Measurements from ENCODE around the gene CFAP61. TPM values are rescaled to one million over a fixed set of nuclear protein-coding genes. Genes with fewer than 3 reads are reported as not detected.

Gene CFAP61
- polyA plus RNA-seq, 1 of the 3 experiments (the other 2 are of a cell fraction): 0.26 TPM

DNA sequence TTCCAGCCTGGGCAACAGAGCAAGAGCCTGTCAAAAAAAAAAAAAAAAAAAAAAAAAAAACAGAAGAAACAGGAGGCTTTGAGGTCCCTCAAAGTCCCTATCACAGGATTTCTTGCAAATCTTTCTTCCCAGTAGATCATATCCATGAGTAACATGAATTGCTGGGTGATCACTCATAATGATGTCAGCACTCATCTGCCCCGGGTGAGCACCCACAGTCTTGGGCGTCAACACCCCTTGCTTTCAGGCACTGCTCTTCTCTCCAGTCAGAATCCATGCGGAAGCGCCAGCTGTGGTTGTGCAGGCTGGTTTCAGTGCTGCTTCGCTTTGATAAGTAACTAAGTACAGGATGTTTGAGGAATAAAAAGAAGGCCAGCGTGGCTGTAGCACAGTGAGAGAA, 275.4 kb downstream of the CFAP61 start:
- no peaks in the 10 kb centered on the region for H3K36me3 ChIP-seq (replicated peaks in 1 of 2; ENCODE audit: control insufficient read depth in 1 of 2, insufficient read depth in 2 of 2, low read length in 1 of 2)
- H3K4me3 ChIP-seq (ENCODE audit: low read depth in 2 of 2, low read length in 1 of 2): no peak overlapping the region
- no peaks in the 10 kb centered on the region for H3F3A ChIP-seq (replicated peaks; ENCODE audit: insufficient read depth)
- ChIA-PET POLR2A (no interaction called here), CTCF (interaction anchor here (1.3 kb wide), 1 partner anchor 12 kb away, joined by 3 read pairs; no protein-coding TSS in a partner anchor)
- H3K9ac ChIP-seq: no peak overlapping the region
- H3K79me2 ChIP-seq (ENCODE audit: insufficient read depth): no peaks in the 10 kb centered on the region
- H3K9me3 ChIP-seq: no peaks in the 10 kb centered on the region
- no peaks in the 10 kb centered on the region for H3K4me1 ChIP-seq (ENCODE audit: control insufficient read depth in 1 of 2, insufficient read depth in 2 of 2, low read depth in 1 of 2, low read length in 1 of 2)
- no peak for DNase-seq
- H2AFZ ChIP-seq (ENCODE audit: low read depth): no peak overlapping the region
- H3K27me3 ChIP-seq (ENCODE audit: insufficient read depth): no peaks in the 10 kb centered on the region; the same call in 1 of the 2 replicates
- TF ChIP-seq, protein P1, sequence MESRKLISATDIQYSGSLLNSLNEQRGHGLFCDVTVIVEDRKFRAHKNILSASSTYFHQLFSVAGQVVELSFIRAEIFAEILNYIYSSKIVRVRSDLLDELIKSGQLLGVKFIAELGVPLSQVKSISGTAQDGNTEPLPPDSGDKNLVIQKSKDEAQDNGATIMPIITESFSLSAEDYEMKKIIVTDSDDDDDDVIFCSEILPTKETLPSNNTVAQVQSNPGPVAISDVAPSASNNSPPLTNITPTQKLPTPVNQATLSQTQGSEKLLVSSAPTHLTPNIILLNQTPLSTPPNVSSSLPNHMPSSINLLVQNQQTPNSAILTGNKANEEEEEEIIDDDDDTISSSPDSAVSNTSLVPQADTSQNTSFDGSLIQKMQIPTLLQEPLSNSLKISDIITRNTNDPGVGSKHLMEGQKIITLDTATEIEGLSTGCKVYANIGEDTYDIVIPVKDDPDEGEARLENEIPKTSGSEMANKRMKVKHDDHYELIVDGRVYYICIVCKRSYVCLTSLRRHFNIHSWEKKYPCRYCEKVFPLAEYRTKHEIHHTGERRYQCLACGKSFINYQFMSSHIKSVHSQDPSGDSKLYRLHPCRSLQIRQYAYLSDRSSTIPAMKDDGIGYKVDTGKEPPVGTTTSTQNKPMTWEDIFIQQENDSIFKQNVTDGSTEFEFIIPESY (IDR thresholded peaks at IDR 0.05; ENCODE audit: borderline replicate concordance, low read depth): no peak
- TF ChIP-seq ELF1 (IDR thresholded peaks at IDR 0.05): no peak
- TF ChIP-seq FOSL2 (IDR thresholded peaks at IDR 0.05; ENCODE audit: borderline replicate concordance, low read depth): no peak
- no peak for TF ChIP-seq JUND (IDR thresholded peaks at IDR 0.05)
- TF ChIP-seq, protein P2, sequence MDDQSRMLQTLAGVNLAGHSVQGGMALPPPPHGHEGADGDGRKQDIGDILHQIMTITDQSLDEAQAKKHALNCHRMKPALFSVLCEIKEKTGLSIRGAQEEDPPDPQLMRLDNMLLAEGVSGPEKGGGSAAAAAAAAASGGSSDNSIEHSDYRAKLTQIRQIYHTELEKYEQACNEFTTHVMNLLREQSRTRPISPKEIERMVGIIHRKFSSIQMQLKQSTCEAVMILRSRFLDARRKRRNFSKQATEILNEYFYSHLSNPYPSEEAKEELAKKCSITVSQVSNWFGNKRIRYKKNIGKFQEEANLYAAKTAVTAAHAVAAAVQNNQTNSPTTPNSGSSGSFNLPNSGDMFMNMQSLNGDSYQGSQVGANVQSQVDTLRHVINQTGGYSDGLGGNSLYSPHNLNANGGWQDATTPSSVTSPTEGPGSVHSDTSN (IDR thresholded peaks at IDR 0.05): no peak
- TF ChIP-seq GATA2 (CRISPR knock-in tag; IDR thresholded peaks at IDR 0.05): no peak
- no peak for TF ChIP-seq NRF1 (IDR thresholded peaks at IDR 0.05; ENCODE audit: low read depth, low read length)
- TF ChIP-seq, protein P3, sequence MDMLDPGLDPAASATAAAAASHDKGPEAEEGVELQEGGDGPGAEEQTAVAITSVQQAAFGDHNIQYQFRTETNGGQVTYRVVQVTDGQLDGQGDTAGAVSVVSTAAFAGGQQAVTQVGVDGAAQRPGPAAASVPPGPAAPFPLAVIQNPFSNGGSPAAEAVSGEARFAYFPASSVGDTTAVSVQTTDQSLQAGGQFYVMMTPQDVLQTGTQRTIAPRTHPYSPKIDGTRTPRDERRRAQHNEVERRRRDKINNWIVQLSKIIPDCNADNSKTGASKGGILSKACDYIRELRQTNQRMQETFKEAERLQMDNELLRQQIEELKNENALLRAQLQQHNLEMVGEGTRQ (IDR thresholded peaks at IDR 0.05; ENCODE audit: borderline replicate concordance, low read depth, low read length): no peak
- TF ChIP-seq SIN3A (IDR thresholded peaks at IDR 0.05; ENCODE audit: borderline replicate concordance, low read depth, low read length): no peak
- no peak for TF ChIP-seq RAD21 (IDR thresholded peaks at IDR 0.05; ENCODE audit: low read length)
- no peaks in the 10 kb centered on the region for H3K9me2 ChIP-seq
- no peak overlapping the region for H3K4me2 ChIP-seq
- 36% methylated on average over 6 of the region's 6 CpGs for WGBS (ENCODE audit: low lambda C conversion rate)
- no peaks in the 10 kb centered on the region for H4K20me1 ChIP-seq (ENCODE audit: insufficient read depth)
- no peak overlapping the region for H3K27ac ChIP-seq (ENCODE audit: low read depth in 2 of 2, low read length in 1 of 2)

DNA sequence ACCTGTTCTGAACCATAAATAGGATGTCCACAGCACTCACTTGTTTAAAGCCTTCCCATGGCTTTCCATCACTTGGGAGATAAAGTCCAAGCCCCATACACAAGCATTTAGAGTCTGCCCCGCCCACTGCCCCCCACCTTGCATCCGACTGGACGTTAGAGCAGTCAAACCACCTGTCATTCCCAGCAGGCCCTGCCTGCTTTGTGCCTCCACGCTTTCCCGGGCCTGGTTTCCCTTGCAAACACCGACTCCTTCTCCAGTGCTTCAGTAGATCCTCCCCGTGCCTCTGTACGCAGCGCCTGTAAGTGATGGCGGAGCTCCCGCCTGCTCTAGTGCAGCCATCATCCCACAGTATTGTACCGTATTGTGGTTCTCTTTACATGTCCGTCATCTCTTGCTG, 277.2 kb downstream of the CFAP61 start:
- no peaks in the 10 kb centered on the region for H3K79me2 ChIP-seq (ENCODE audit: insufficient read depth)
- no peak for DNase-seq
- no peak overlapping the region for H3K9ac ChIP-seq
- no peaks in the 10 kb centered on the region for H3F3A ChIP-seq (replicated peaks; ENCODE audit: insufficient read depth)
- H3K9me3 ChIP-seq: no peaks in the 10 kb centered on the region
- H3K9me2 ChIP-seq: no peaks in the 10 kb centered on the region
- POLR2A ChIA-PET: no interaction called here
- H3K4me3 ChIP-seq (ENCODE audit: low read depth in 2 of 2, low read length in 1 of 2): no peak overlapping the region
- H2AFZ ChIP-seq (ENCODE audit: low read depth): no peak overlapping the region
- H3K4me2 ChIP-seq: no peak overlapping the region
- WGBS (ENCODE audit: low lambda C conversion rate): 55% methylated on average over 13 of the region's 13 CpGs
- CTCF ChIA-PET: no interaction called here
- no peaks in the 10 kb centered on the region; the same call in 1 of the 2 replicates for H3K27me3 ChIP-seq (ENCODE audit: insufficient read depth)
- H3K4me1 ChIP-seq (ENCODE audit: control insufficient read depth in 1 of 2, insufficient read depth in 2 of 2, low read depth in 1 of 2, low read length in 1 of 2): no peaks in the 10 kb centered on the region
- H3K36me3 ChIP-seq (replicated peaks in 1 of 2; ENCODE audit: control insufficient read depth in 1 of 2, insufficient read depth in 2 of 2, low read length in 1 of 2): no peaks in the 10 kb centered on the region
- no peak overlapping the region for H3K27ac ChIP-seq (ENCODE audit: low read depth in 2 of 2, low read length in 1 of 2)
- H4K20me1 ChIP-seq (ENCODE audit: insufficient read depth): no peaks in the 10 kb centered on the region
- no peak for TF ChIP-seq TCF12 (IDR thresholded peaks at IDR 0.05)
- no peak for TF ChIP-seq RXRA (IDR thresholded peaks at IDR 0.05; ENCODE audit: borderline replicate concordance, low read depth)
- no peak for TF ChIP-seq EZH2phosphoT487 (IDR thresholded peaks at IDR 0.05; ENCODE audit: borderline replicate concordance, low read depth)
- no peak for TF ChIP-seq MXI1 (IDR thresholded peaks at IDR 0.05; ENCODE audit: low read depth, low read length)
- TF ChIP-seq, protein P4, sequence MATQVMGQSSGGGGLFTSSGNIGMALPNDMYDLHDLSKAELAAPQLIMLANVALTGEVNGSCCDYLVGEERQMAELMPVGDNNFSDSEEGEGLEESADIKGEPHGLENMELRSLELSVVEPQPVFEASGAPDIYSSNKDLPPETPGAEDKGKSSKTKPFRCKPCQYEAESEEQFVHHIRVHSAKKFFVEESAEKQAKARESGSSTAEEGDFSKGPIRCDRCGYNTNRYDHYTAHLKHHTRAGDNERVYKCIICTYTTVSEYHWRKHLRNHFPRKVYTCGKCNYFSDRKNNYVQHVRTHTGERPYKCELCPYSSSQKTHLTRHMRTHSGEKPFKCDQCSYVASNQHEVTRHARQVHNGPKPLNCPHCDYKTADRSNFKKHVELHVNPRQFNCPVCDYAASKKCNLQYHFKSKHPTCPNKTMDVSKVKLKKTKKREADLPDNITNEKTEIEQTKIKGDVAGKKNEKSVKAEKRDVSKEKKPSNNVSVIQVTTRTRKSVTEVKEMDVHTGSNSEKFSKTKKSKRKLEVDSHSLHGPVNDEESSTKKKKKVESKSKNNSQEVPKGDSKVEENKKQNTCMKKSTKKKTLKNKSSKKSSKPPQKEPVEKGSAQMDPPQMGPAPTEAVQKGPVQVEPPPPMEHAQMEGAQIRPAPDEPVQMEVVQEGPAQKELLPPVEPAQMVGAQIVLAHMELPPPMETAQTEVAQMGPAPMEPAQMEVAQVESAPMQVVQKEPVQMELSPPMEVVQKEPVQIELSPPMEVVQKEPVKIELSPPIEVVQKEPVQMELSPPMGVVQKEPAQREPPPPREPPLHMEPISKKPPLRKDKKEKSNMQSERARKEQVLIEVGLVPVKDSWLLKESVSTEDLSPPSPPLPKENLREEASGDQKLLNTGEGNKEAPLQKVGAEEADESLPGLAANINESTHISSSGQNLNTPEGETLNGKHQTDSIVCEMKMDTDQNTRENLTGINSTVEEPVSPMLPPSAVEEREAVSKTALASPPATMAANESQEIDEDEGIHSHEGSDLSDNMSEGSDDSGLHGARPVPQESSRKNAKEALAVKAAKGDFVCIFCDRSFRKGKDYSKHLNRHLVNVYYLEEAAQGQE (IDR thresholded peaks at IDR 0.05; ENCODE audit: low read depth, low read length): no peak
- TF ChIP-seq, protein P1 (IDR thresholded peaks at IDR 0.05; ENCODE audit: borderline replicate concordance, low read depth): no peak
- TF ChIP-seq SMC3 (IDR thresholded peaks at IDR 0.05; ENCODE audit: low read depth, low read length): no peak
- TF ChIP-seq FOXM1 (IDR thresholded peaks at IDR 0.05; ENCODE audit: low read depth): no peak
- no peak for TF ChIP-seq JUND (IDR thresholded peaks at IDR 0.05)
- no peak for TF ChIP-seq MEF2A (IDR thresholded peaks at IDR 0.05; ENCODE audit: borderline replicate concordance, low read depth)
